Measurements from ENCODE around the gene FOXJ1. TPM values are rescaled to one million over a fixed set of nuclear protein-coding genes. Genes with fewer than 3 reads are reported as not detected.

Gene FOXJ1
- total and polyA plus RNA-seq, 2 of the 8 experiments (the other 6 are each of a cell fraction or from before 2014, with no cell fraction given) = 4.7 to 5.4 TPM

DNA sequence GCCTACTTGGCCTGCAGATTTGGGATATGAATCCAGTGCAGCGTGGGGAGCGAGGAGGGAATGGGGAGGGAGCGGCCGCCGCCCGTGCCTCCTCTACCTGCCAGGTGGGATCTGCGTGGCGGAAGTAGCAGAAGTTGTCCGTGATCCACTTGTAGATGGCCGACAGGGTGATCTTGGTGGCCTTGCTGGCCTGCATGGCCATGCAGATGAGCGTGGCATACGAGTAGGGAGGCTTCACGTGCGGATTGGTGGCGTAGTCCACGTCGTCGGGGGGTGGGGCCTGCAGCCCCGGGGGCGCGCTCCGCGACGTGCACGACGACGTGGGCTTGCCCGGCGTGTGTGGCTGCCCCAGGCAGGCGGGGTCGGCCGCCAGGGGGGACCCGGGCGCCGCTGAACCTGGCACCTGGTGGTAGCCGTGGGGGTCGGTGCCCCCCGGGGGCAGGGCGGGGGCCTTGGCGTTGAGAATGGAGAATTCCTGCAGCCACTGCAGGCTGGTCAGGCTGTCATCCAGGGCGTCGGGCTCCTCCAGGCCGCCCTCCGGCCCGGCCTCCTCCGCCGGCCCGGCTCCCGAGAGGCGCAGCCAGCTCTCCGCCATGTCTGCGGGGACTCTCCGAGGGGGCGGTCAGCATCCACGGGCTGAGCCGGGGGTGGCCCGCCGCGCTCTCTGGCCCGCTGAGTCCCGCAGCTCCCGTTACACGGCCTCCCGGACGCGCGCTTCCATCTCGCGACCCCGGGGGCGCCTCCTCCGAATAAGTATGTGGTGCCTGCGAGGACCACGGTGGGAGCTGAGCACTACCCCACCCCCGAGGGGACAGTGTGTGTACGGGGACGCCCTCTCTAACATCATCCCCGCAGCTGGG is 1.0 kb downstream of the FOXJ1 start:
- Histone ChIP-seq H3K27ac (ENCODE audit: low read depth, low read length) (no peak overlapping the region), H4K5ac (ENCODE audit: insufficient read length, low read depth, low read length) (no peak overlapping the region), H4K20me1 (replicated peaks in 1 of 2; ENCODE audit: control insufficient read depth in 1 of 2, insufficient read depth in 2 of 2, low read length in 2 of 2) (no peaks in the 10 kb centered on the region), H2BK20ac (ENCODE audit: low read length) (0 out of 2 replicates have a peak overlapping the region, but pooled peaks have one; percentile 8), H3K4me3 (ENCODE audit: extremely low read depth in 1 of 4, insufficient read depth in 2 of 4, low read depth in 3 of 4, low read length in 4 of 4) (peak overlapping the region; percentile 40 to 71 (median 45)), H3K23ac (ENCODE audit: insufficient read length) (no peak overlapping the region), H3K4me1 (replicated peaks in 1 of 4; ENCODE audit: control insufficient read depth in 3 of 4, insufficient read depth in 4 of 4, low read length in 3 of 4) (peaks cover 17 to 71% (median 60%) of the 10 kb centered on the region in 4 experiments), H2BK5ac (ENCODE audit: low read depth, low read length) (no peak overlapping the region; the same call in 1 of the 2 replicates), H2AK5ac (ENCODE audit: low read depth, low read length) (no peak overlapping the region), H3K18ac (ENCODE audit: extremely low read depth, low read length) (peak overlapping the region; percentile 81), H3K4ac (replicated peaks; ENCODE audit: insufficient read length, low read depth, low read length) (no peak overlapping the region), H2AFZ (ENCODE audit: low read length) (no peak overlapping the region), H3K9ac (replicated peaks in 1 of 4; ENCODE audit: extremely low read depth in 1 of 4, low read depth in 3 of 4, low read length in 3 of 4) (no peak overlapping the region), H3K79me1 (ENCODE audit: low read depth, low read length) (no peaks in the 10 kb centered on the region), H3K27me3 (replicated peaks in 1 of 4; ENCODE audit: control insufficient read depth in 3 of 4, extremely low read depth in 1 of 4, insufficient read depth in 3 of 4, low read length in 3 of 4) (peaks cover 31 to 75% (median 67%) of the 10 kb centered on the region in 4 experiments), H4K91ac (replicated peaks; ENCODE audit: insufficient read length, low read length) (no peak overlapping the region), H3K9me3 (ENCODE audit: insufficient read depth in 2 of 2, low read depth in 1 of 2, low read length in 1 of 2) (no peaks in the 10 kb centered on the region), H3K56ac (replicated peaks; ENCODE audit: insufficient read length, low read depth, low read length) (no peak overlapping the region), H3K4me2 (ENCODE audit: insufficient read depth in 1 of 2, low read depth in 2 of 2, low read length in 2 of 2) (peak overlapping the region; percentile 92 to 97), H2BK120ac (replicated peaks; ENCODE audit: low read depth, low read length) (no peak overlapping the region), H3K14ac (ENCODE audit: insufficient read length) (no peak overlapping the region), H2BK12ac (ENCODE audit: low read depth, low read length) (peak overlapping the region; percentile 85; the same call in 1 of the 2 replicates), H4K8ac (ENCODE audit: extremely low read depth, insufficient read depth, low read length) (peak overlapping the region; percentile 42; the same call in 1 of the 2 replicates), H3K23me2 (ENCODE audit: low read depth, low read length) (peaks cover 16% of the 10 kb centered on the region), H2BK15ac (ENCODE audit: low read length) (no peak overlapping the region), H3K36me3 (ENCODE audit: control insufficient read depth in 2 of 4, insufficient read depth in 4 of 4, low read length in 3 of 4) (no peaks in the 10 kb centered on the region), H3K79me2 (ENCODE audit: control insufficient read depth in 1 of 2, insufficient read depth in 2 of 2, low read length in 2 of 2) (no peaks in the 10 kb centered on the region)
- ChIA-PET POLR2A (ENCODE audit: partially characterized antibody) (interaction anchor here (1.2 to 7.5 kb wide), 4 partner anchors 8 to 37 kb away, joined by 4 to 64 read pairs (median 16); partner anchors contain the start of gene EXOC7), CTCF (ENCODE audit: partially characterized antibody) (interaction anchor here (0.8 to 24.4 kb wide), 6 partner anchors 9 to 140 kb away, joined by 3 to 778 read pairs (median 49); partner anchors contain the start of gene EXOC7)
- WGBS, 2 experiments (ENCODE audit: extremely low coverage in 1 of 2, insufficient coverage in 1 of 2, insufficient read length in 1 of 2, insufficient replicate concordance in 2 of 2, low coverage in 1 of 2, low lambda C conversion rate in 2 of 2, missing lambda C conversion rate in 1 of 2) = 4% methylated on average over 72 of the region's 78 CpGs; no CpG with 5 or more reads in 1 of the 2 experiments
- peak in 1 of 2 experiments; percentile 73 for DNase-seq (ENCODE audit: low read depth in 1 of 2, low spot score in 2 of 2)
- FAIRE-seq = no peak
- peak; percentile 47 for TF ChIP-seq ASH2L (IDR thresholded peaks at IDR 0.05; ENCODE audit: low read length)
- TF ChIP-seq CREB1 (IDR thresholded peaks at IDR 0.05) = peak; percentile 38; the same call in 1 of the 2 replicates
- TF ChIP-seq, protein P1, sequence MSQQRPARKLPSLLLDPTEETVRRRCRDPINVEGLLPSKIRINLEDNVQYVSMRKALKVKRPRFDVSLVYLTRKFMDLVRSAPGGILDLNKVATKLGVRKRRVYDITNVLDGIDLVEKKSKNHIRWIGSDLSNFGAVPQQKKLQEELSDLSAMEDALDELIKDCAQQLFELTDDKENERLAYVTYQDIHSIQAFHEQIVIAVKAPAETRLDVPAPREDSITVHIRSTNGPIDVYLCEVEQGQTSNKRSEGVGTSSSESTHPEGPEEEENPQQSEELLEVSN (IDR thresholded peaks at IDR 0.05) = no peak
- TF ChIP-seq SUZ12 (IDR thresholded peaks at IDR 0.05; ENCODE audit: low read length) = peak; percentile 67
- TF ChIP-seq CHD1 (IDR thresholded peaks at IDR 0.05; ENCODE audit: low read depth, low read length) = no peak
- no peak for TF ChIP-seq SP1 (IDR thresholded peaks at IDR 0.05; ENCODE audit: low read depth, low read length)
- peak; percentile 38 for TF ChIP-seq EZH2 (IDR thresholded peaks at IDR 0.05; ENCODE audit: low read depth, low read length, severe bottlenecking)
- TF ChIP-seq, protein P2, sequence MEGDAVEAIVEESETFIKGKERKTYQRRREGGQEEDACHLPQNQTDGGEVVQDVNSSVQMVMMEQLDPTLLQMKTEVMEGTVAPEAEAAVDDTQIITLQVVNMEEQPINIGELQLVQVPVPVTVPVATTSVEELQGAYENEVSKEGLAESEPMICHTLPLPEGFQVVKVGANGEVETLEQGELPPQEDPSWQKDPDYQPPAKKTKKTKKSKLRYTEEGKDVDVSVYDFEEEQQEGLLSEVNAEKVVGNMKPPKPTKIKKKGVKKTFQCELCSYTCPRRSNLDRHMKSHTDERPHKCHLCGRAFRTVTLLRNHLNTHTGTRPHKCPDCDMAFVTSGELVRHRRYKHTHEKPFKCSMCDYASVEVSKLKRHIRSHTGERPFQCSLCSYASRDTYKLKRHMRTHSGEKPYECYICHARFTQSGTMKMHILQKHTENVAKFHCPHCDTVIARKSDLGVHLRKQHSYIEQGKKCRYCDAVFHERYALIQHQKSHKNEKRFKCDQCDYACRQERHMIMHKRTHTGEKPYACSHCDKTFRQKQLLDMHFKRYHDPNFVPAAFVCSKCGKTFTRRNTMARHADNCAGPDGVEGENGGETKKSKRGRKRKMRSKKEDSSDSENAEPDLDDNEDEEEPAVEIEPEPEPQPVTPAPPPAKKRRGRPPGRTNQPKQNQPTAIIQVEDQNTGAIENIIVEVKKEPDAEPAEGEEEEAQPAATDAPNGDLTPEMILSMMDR (IDR thresholded peaks at IDR 0.05; ENCODE audit: control extremely low read depth in 1 of 3, insufficient read depth in 1 of 3, low read depth in 1 of 3, low read length in 3 of 3) = peak in 1 of 3 experiments; percentile 22; a peak in 1 of 4 replicates

All from H1 (cell line).